Measurements from ENCODE around the gene NECTIN2.
"Not testable (repeated sequence)": the region's sequence is repeated elsewhere in the genome, so short reads cannot be mapped to it uniquely, and the experiment has no call there.

NECTIN2 gene

GRCh38 chr19:44848812-44849447 is 2.8 kb downstream of the NECTIN2 start:
- DNase-seq (ENCODE audit: low read depth in 1 of 2, low spot score in 1 of 2) = no peak

DNA sequence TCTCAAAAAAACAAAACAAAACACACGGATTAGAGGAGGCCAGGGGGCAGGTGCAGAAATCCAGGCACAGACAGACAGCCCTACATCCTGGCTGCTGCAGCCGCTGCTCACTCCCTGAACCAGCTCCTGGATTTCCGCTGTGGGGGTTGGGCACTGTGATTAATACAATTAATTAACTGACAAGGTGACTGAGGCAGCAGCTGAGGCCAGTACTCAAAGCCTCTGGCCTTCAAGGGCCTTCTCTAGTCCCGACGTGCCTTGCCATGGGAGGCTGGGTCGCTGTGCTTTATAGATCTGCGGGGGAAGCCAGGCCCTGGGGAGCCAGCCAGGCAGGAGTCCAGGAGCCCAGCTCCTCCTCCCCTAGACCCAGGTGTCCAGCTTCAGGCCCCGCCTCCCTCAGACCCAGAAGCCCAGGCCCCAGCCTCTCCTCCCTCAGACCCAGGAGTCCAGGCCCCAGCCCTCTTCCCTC is 4.6 kb downstream of the NECTIN2 start:
- DNase-seq (ENCODE audit: low read depth in 1 of 2, low spot score in 1 of 2) = no peak

- DNase-seq (ENCODE audit: low read depth in 1 of 2, low spot score in 1 of 2) = no peak
Observed at GRCh38 chr19:44851427-44851826, 5.3 kb downstream of the NECTIN2 start.

DNA sequence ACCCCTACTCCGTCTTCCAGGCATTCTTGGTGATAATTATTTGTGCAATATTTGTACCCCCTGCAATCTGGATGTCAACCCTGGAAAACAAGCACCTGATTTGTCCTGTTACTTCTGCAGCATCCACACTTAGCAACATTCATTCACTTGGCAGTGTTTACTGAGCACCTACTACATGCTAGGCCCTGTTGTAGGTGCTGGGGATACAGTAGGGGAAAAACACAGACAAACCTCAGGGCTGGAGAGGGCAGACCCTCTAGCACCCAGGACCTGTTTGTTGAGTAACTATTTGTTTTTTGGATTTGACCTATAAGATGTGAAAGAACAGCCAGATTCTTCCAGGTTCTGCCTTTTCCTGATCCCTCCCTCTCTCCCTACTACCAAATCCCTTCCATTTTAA is 9.5 kb downstream of the NECTIN2 start:
- DNase-seq (ENCODE audit: low read depth in 1 of 2, low spot score in 1 of 2) = no peak

- no peak for DNase-seq (ENCODE audit: low read depth in 1 of 2, low spot score in 1 of 2)
Observed at GRCh38 chr19:44856421-44857083, 10.5 kb downstream of the NECTIN2 start.

DNA sequence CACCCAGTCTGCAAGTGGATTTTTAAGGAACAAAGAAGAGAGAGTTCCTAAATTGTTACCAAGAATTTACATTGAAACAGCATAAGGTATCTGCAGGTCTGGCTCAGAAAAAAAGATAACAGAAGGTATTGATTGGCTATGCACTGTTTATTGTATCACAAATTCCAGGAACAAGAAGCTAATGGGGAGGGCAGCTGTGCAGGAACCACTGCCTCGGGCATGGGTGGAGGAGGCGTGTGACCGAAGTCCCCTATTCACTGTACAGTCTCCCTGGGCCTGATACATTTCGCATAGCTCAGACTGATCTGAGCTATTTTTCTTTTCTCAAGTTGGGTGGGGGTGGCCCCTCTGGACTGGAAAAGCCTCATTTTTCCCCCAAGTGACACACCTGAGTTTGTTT is 11.7 kb downstream of the NECTIN2 start:
- DNase-seq (ENCODE audit: low read depth in 1 of 2, low spot score in 1 of 2) = no peak

DNA sequence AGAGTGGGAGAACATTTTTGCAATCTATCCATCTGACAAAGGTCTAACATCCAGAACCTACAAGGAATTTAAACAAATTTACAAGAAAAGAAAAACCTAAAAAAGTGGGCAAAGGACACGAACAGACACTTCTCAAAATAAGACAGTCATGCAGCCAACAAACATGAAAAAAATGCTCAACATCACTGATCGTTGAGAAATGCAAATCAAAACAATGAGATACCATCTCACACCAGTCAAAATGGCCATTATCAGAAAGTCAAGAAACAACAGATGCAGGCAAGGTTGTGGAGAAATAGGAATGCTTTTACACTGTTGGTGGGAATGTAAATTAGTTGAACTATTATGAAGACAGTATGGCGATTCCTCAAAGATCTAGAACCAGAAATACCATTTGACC is 15.5 kb downstream of the NECTIN2 start:
- not testable (repeated sequence) for DNase-seq (ENCODE audit: low read depth in 1 of 2, low spot score in 1 of 2)

GRCh38 chr19:44863990-44864389 is 17.9 kb downstream of the NECTIN2 start:
- no peak for DNase-seq (ENCODE audit: low read depth in 1 of 2, low spot score in 1 of 2)

DNA sequence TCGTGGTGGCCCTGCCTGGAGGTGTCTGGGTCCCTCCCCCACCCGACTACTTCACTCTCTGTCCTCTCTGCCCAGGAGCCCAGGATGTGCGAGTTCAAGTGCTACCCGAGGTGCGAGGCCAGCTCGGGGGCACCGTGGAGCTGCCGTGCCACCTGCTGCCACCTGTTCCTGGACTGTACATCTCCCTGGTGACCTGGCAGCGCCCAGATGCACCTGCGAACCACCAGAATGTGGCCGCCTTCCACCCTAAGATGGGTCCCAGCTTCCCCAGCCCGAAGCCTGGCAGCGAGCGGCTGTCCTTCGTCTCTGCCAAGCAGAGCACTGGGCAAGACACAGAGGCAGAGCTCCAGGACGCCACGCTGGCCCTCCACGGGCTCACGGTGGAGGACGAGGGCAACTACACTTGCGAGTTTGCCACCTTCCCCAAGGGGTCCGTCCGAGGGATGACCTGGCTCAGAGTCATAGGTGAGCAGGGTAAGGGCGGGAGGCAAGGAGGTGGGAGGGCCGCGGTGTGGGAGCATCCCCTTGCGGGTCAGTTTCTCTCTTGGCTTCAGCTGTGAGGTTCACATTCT is 19.2 kb downstream of the NECTIN2 start:
- no peak for DNase-seq (ENCODE audit: low read depth in 1 of 2, low spot score in 1 of 2)

DNA sequence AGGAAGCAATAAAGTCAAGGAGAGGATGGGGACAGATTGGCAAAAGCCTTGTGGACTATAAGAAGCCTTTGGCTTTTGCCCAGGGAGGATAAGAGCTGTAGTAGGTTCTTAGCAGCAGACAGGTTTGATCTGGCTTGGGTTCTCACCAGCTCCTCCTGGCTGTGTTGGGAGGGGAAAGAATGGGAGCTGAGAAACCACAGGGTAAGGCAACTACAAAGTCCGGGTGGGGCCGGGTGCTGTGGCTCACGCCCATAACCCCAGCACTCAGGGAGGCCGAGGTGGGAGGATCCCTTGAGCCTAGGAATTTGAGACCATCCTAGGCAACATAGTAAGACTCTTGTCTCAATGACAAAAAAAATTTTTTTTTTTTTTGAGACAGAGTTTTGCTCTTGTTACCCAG is 20.6 kb downstream of the NECTIN2 start:
- no peak for DNase-seq (ENCODE audit: low read depth in 1 of 2, low spot score in 1 of 2)

DNA sequence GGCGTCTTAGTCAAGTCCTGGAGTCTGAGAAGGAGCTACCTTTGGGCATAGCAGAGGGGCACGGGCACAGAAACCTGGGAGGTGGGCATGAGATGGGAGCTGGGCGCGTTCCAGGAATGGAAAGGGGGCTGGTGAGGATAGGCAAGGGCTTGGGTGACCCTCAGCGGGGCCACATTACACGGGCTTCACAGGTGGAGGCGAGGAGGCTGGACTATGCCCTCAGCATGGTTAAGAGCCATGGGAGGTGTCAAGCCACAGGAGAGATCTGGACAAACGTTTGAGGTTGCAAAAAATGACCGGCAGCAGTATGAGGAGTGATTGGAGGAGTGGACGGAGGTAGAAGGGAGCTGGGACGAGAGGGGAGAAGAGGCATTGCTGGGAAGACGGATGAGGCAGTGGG is 21.5 kb downstream of the NECTIN2 start:
- no peak for DNase-seq (ENCODE audit: low read depth in 1 of 2, low spot score in 1 of 2)

- DNase-seq (ENCODE audit: low read depth in 1 of 2, low spot score in 1 of 2) = no peak
Observed at GRCh38 chr19:44869733-44870470, 23.8 kb downstream of the NECTIN2 start.

DNA sequence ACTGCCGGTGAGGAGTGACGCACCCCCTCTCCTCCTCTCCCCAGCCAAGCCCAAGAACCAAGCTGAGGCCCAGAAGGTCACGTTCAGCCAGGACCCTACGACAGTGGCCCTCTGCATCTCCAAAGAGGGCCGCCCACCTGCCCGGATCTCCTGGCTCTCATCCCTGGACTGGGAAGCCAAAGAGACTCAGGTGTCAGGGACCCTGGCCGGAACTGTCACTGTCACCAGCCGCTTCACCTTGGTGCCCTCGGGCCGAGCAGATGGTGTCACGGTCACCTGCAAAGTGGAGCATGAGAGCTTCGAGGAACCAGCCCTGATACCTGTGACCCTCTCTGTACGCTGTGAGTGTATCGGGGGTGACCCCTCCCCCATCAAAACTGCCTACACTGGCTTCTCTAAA is 25.7 kb downstream of the NECTIN2 start:
- no peak for DNase-seq (ENCODE audit: low read depth in 1 of 2, low spot score in 1 of 2)

DNA sequence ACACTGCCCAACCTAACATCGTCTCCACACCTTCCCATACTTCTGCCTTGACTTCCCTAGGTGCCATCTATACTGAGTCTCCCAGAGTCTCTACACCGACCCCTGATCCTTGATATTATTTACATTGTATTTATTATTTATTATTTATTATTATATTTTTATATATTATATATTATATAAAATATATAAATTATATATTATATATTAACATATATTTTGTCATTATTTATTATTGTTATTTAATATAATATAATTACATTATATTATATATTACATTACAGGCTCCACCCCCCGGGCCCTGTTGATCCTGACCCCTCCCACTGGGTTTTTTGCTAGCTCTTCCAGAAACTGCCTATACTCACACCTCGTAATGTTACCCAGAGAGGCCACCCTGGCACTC is 26.6 kb downstream of the NECTIN2 start:
- no peak for DNase-seq (ENCODE audit: low read depth in 1 of 2, low spot score in 1 of 2)

GRCh38 chr19:44874317-44874716 is 28.2 kb downstream of the NECTIN2 start:
- DNase-seq (ENCODE audit: low read depth in 1 of 2, low spot score in 1 of 2) = no peak

- DNase-seq (ENCODE audit: low read depth in 1 of 2, low spot score in 1 of 2) = no peak
Observed at GRCh38 chr19:44875666-44876451, 29.8 kb downstream of the NECTIN2 start.

- DNase-seq (ENCODE audit: low read depth in 1 of 2, low spot score in 1 of 2) = no peak
Observed at GRCh38 chr19:44876930-44877535, 30.9 kb downstream of the NECTIN2 start.

DNA sequence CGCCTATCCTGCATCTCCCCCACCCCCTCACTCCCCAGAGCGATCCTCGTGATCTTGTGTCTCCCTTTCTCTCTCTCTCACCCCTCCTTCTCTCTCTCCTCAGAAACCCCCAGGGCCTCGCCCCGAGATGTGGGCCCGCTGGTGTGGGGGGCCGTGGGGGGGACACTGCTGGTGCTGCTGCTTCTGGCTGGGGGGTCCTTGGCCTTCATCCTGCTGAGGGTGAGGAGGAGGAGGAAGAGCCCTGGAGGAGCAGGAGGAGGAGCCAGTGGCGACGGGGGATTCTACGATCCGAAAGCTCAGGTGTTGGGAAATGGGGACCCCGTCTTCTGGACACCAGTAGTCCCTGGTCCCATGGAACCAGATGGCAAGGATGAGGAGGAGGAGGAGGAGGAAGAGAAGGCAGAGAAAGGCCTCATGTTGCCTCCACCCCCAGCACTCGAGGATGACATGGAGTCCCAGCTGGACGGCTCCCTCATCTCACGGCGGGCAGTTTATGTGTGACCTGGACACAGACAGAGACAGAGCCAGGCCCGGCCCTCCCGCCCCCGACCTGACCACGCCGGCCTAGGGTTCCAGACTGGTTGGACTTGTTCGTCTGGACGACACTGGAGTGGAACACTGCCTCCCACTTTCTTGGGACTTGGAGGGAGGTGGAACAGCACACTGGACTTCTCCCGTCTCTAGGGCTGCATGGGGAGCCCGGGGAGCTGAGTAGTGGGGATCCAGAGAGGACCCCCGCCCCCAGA is 32.2 kb downstream of the NECTIN2 start:
- DNase-seq (ENCODE audit: low read depth in 1 of 2, low spot score in 1 of 2) = no peak

DNA sequence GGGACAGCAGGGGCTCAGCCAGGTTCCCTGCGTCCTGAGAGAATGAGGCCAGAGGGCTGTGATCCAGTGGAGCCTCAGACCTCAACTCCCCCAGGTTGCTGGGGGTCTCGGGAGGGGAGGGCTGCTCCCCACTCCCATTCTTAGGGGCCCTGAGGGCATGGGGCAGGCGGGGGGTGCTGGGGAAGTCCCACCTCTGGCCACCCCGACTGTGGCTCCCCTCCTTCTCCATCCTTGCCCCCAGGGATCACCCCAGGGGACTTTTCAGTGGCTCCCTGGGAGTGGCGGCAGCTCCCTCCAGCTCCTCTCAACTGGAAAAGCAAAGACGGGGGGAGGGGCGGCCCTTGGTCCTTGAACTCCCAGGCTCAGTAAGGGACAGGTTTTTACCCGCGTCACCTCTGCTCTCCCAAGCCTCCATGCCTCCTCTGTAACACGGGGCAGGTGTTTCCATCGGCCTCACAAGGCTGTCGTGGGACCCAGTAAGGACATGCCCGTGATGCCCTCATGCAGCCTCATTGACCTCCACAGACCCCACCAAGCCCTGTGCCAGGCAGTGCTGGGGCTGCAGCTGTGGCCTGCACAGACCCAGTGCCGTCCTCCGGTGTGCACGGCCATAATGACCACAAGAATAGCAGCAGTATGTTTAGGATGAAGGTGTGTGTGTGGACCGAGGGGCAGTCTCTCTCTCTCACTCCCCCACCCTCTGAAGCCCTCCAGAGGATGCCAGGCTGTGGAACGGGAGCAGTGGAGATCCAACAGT is 33.4 kb downstream of the NECTIN2 start:
- DNase-seq (ENCODE audit: low read depth in 1 of 2, low spot score in 1 of 2) = no peak
